Osteoblast (primary cell): ENCODE measurements around the gene LPIN1. TPM values are rescaled to one million over a fixed set of nuclear protein-coding genes. Genes with fewer than 3 reads are reported as not detected.

ENCODE experiments used
- DNase-seq: peaks from one replicate; pipeline ENCODE4 v3.0.0; 2011; ENCODE audit warnings: low spot score, mixed read lengths; ENCODE audit not compliant: insufficient read length; ENCODE audit errors: missing footprints
- H2AFZ ChIP-seq: 2 replicates; pipeline ENCODE4 v1.6.0; 2011; ENCODE audit warnings: mild to moderate bottlenecking, low read length
- H3K27ac ChIP-seq: 2 replicates; pipeline ENCODE4 v1.5.1; 2011; ENCODE audit warnings: mild to moderate bottlenecking, low read depth, low read length, moderate library complexity
- H3K27me3 ChIP-seq: 2 replicates; pipeline ENCODE4 v1.6.0; 2012; ENCODE audit warnings: mild to moderate bottlenecking, control low read depth, inconsistent platforms, low read length, moderate library complexity; ENCODE audit not compliant: insufficient read depth
- H3K36me3 ChIP-seq: 2 replicates; pipeline ENCODE4 v1.5.1; 2011; ENCODE audit warnings: mild to moderate bottlenecking, low read length, control low read depth, moderate library complexity; ENCODE audit not compliant: insufficient read depth
- H3K4me1 ChIP-seq: 2 replicates; pipeline ENCODE4 v1.5.1; 2011; ENCODE audit warnings: mild to moderate bottlenecking, low read length, control low read depth, moderate library complexity; ENCODE audit not compliant: insufficient read depth
- H3K4me2 ChIP-seq: 2 replicates; pipeline ENCODE4 v1.6.0; 2011; ENCODE audit warnings: mild to moderate bottlenecking, low read length; ENCODE audit not compliant: insufficient read depth
- H3K4me3 ChIP-seq: fragments of 200-600 bp; sonication (generic); 3 replicates; pipeline ENCODE4 v1.5.1; 2012; ENCODE audit warnings: mild to moderate bottlenecking, low read length, inconsistent platforms; ENCODE audit not compliant: insufficient read depth
- H3K79me2 ChIP-seq: 2 replicates; pipeline ENCODE4 v1.6.0; 2012; ENCODE audit warnings: mild to moderate bottlenecking, low read length, control low read depth, inconsistent platforms; ENCODE audit not compliant: insufficient read depth
- H3K9me3 ChIP-seq: 2 replicates; pipeline ENCODE4 v1.5.1; 2011; ENCODE audit warnings: low read depth, low read length, control low read depth
- H4K20me1 ChIP-seq: 2 replicates; pipeline ENCODE4 v1.6.0; 2012; ENCODE audit warnings: mild to moderate bottlenecking, low read length, control low read depth; ENCODE audit not compliant: insufficient read depth
- total RNA-seq: library from RNA; depleted of rRNA; stranded (reverse); fragments of >200 nt; gene quantifications from 2 replicates; pipeline ENCODE4 v1.2.3, GENCODE V29; 2012
- TF ChIP-seq, protein P1 (sequence below): IDR thresholded peaks from 2 replicates; pipeline ENCODE4 v1.5.1; 2011; ENCODE audit warnings: mild to moderate bottlenecking, low read depth, low read length, moderate library complexity; ENCODE audit errors: extremely low read depth

Gene LPIN1
- total RNA-seq, 1 donor, result 117 TPM

DNA sequence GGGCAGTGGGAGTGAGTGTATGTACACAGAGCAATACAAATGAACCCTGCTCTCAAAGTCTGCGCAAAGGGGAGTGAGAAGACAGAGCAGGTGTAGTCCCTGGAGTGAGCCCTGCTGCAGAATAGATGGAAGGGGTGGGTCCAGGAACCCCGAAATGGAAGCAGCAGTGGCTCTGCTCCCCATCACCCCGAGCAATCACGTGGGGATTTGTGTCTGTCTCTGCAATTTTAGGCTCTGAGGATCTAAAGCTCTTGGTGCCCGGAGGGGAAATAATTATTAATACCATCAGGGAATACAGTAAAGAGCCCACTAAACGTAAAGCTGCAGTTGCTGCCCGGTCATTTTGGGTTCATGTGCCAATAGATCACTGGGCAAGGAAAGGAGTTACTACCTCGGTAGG is 118.3 kb downstream of the LPIN1 start:
- no peaks in the 10 kb centered on the region for H4K20me1 ChIP-seq
- H3K36me3 ChIP-seq, result no peaks in the 10 kb centered on the region

DNA sequence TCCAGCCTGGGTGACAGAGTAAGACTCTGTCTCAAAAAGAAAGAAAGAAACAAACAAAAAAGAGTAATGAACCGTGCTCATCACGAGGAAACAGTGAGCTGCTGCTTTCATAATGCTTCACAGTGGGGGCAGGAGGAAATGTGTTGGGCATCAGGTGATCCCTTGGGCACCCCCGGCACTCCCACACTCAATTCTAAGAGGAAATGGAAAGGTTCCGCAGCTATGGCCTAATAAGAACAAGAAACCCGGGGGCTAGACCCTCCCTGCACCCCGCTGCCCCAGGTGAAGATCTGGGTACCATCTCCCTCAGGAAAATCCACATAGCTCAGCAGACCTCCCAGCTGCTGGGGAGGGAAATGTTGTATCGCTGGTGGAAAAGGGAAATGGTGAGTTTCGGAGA is 118.9 kb downstream of the LPIN1 start:
- Histone ChIP-seq H3K4me1 (peaks cover 9% of the 10 kb centered on the region), H3K27ac (no peak overlapping the region), H3K79me2 (no peaks in the 10 kb centered on the region), H2AFZ (no peak overlapping the region), H3K36me3 (no peaks in the 10 kb centered on the region), H3K27me3 (no peaks in the 10 kb centered on the region), H3K4me2 (no peak overlapping the region), H4K20me1 (no peaks in the 10 kb centered on the region), H3K9me3 (no peaks in the 10 kb centered on the region), H3K4me3 (no peak overlapping the region)
- TF ChIP-seq, protein P1, sequence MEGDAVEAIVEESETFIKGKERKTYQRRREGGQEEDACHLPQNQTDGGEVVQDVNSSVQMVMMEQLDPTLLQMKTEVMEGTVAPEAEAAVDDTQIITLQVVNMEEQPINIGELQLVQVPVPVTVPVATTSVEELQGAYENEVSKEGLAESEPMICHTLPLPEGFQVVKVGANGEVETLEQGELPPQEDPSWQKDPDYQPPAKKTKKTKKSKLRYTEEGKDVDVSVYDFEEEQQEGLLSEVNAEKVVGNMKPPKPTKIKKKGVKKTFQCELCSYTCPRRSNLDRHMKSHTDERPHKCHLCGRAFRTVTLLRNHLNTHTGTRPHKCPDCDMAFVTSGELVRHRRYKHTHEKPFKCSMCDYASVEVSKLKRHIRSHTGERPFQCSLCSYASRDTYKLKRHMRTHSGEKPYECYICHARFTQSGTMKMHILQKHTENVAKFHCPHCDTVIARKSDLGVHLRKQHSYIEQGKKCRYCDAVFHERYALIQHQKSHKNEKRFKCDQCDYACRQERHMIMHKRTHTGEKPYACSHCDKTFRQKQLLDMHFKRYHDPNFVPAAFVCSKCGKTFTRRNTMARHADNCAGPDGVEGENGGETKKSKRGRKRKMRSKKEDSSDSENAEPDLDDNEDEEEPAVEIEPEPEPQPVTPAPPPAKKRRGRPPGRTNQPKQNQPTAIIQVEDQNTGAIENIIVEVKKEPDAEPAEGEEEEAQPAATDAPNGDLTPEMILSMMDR, result no peak
- no peak for DNase-seq

More for the DNA sequence above, 118.3 kb downstream of the LPIN1 start:
- no peaks in the 10 kb centered on the region for H3K79me2 ChIP-seq
- H3K4me3 ChIP-seq, result no peak overlapping the region
- DNase-seq, result no peak
- no peak overlapping the region for H3K27ac ChIP-seq
- H3K27me3 ChIP-seq, result no peaks in the 10 kb centered on the region
- no peaks in the 10 kb centered on the region for H3K9me3 ChIP-seq
- H2AFZ ChIP-seq, result no peak overlapping the region
- no peak overlapping the region for H3K4me2 ChIP-seq
- TF ChIP-seq, protein P1, result no peak
- H3K4me1 ChIP-seq, result peaks cover 9% of the 10 kb centered on the region

DNA sequence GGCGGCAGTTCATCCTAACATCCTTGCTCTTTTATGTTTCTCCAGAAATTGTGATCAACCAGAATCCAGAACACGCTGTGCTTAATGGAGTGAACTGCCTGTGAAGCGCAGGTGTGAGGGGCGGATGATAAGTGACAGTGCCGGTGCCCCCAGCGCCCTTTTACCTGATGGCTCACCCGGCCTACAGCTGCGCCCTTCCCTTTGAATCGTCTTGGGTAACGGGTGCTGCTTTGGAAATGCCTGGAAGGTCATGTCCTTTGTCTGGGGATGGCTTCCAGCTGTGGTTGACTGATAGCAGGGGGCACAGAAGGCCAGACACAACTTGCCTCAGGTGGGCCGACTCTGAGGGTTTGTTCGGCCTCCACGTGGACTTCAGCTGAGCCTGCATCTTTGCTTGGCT is 119.4 kb downstream of the LPIN1 start:
- Histone ChIP-seq H3K27ac (no peak overlapping the region), H2AFZ (no peak overlapping the region), H3K36me3 (no peaks in the 10 kb centered on the region), H3K79me2 (no peaks in the 10 kb centered on the region), H3K27me3 (no peaks in the 10 kb centered on the region), H4K20me1 (no peaks in the 10 kb centered on the region), H3K9me3 (no peaks in the 10 kb centered on the region), H3K4me2 (no peak overlapping the region), H3K4me1 (peaks cover 9% of the 10 kb centered on the region), H3K4me3 (no peak overlapping the region)
- TF ChIP-seq, protein P1, result no peak
- no peak for DNase-seq

DNA sequence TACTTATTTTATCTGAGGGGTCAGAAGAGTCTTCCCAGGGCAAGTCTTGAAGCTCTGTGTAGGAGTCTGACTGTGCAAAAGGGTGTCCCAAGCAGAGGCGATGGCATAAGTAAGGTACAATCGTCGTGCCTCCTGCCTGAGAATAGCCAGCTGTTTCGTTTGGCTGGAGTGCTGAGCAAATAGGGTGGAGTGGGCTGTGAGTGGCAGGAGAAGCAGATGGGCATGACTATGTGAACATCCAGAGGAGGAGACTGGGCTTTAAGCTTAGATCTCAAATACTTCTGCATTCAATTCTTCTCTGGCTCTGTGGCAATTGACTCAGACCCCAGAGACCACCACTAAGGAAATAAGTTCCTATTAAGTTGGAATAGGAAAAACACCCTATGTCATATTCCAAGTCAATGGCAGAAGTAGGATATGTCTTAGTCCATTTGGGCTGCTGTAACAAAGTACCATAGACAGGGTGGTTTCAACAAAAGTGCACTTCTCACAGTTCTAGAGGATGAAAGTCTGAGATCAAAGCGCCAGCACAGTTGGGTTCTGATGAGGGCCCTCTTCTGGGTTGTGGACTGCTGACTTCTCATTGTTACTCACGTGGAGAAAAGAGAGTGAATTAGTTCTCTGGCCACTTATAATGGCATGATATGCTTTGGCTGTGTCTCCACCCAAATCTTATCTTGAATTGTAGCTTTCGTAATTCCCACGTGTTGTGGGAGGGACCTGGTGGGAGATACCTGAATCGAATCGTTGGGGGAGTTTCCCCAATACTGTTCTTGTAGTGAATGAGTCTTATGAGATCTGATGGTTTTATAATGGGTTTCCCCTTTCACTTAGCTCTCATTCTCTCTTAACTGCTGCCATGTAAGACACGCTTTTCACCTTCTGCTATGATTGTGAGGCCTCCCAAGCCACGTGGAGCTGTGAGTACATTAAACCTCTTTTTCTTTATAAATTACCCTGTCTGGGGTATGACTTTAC is 120.2 kb downstream of the LPIN1 start:
- Histone ChIP-seq H2AFZ (no peak overlapping the region), H3K9me3 (no peaks in the 10 kb centered on the region), H3K4me1 (peaks cover 9% of the 10 kb centered on the region), H4K20me1 (no peaks in the 10 kb centered on the region), H3K79me2 (no peaks in the 10 kb centered on the region), H3K4me3 (no peak overlapping the region), H3K36me3 (no peaks in the 10 kb centered on the region), H3K27me3 (no peaks in the 10 kb centered on the region), H3K4me2 (no peak overlapping the region), H3K27ac (no peak overlapping the region)
- TF ChIP-seq, protein P1, result no peak
- DNase-seq, result no peak
